ENCODE measurements around the gene TMCC1.
"Not testable (repeated sequence)": the region's sequence is repeated elsewhere in the genome, so short reads cannot be mapped to it uniquely, and the experiment has no call there.

Gene TMCC1

DNA sequence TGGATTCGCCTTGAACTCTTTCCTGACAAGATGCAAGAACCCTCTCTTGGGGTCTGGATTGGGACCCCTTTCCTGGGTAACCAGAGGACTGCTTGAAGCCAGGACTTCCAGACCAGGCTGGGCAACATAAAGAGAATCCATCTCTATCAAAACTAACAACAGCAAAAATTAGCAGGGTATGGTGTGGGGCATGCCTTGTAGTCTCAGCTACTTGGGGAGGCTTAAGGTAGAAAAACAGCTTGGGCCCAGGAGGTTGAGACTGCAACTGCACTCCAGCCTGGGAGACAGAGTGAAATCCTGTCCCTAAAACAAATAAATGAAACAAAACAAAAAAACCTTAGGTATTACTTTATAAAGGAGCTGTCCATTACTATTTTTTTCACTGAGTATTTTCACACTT, 193.9 kb downstream of the TMCC1 start:
- H3K4me3 ChIP-seq: no peak overlapping the region
- no peak overlapping the region for H3K27ac ChIP-seq
- H3K27me3 ChIP-seq: no peaks in the 10 kb centered on the region
- H4K20me1 ChIP-seq: peaks cover 6% of the 10 kb centered on the region; the same call in 1 of the 2 replicates
- no peak overlapping the region for H3K4me2 ChIP-seq
- H3K9me3 ChIP-seq: peaks cover 34% of the 10 kb centered on the region
- TF ChIP-seq Cebpa-rat (IDR thresholded peaks at IDR 0.05): no peak
- no peak overlapping the region for H3K9ac ChIP-seq
- peaks cover 17% of the 10 kb centered on the region for H3K36me3 ChIP-seq
- peaks cover 8% of the 10 kb centered on the region; the same call in 1 of the 2 replicates for H3K4me1 ChIP-seq

- no peak for TF ChIP-seq Cebpa-rat (IDR thresholded peaks at IDR 0.05)
- no peak overlapping the region for H3K4me2 ChIP-seq
- H4K20me1 ChIP-seq: peaks cover 6% of the 10 kb centered on the region; the same call in 1 of the 2 replicates
Observed at GRCh38 chr3:129699199-129699598, 194.3 kb downstream of the TMCC1 start.

DNA sequence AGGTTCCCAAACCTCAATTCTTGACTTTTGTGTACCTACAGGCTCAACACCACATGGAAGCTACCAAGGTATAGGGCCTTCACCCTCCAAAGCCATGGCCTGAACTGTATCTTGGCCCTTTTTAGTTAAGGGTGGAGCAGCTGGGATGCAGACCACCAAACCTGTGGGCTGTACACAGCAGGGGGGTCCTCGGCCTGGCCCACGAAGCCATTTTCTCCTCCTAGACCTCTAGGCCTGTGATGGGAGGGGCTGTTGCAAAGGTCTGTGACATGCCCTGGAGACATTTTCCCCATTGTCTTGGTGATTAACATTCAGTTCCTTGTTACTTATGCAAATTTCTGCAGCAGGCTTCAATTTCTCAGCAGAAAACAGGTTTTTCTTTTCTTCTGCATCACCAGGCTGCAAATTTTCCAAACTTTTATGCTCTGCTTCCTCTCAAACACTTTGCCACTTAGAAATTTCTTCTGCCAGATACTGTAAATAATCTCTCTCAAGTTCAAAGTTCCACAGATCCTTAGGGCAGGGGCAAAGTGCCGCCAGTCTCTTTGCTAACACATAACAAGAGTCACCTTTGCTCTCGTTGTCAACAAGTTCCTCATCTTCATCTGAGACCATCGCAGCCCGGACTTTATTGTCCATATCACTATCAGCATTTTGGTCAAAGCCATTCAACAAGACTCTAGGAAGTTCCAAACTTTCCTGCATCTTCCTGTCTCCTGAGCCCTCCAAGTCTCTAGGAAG, 196.1 kb downstream of the TMCC1 start:
- TF ChIP-seq Cebpa-rat (IDR thresholded peaks at IDR 0.05): no peak
- peaks cover under 1% of the 10 kb centered on the region; the same call in 1 of the 2 replicates for H4K20me1 ChIP-seq
- peaks cover 17% of the 10 kb centered on the region for H3K36me3 ChIP-seq
- no peaks in the 10 kb centered on the region for H3K27me3 ChIP-seq
- H3K4me3 ChIP-seq: no peak overlapping the region; the same call in 1 of the 2 replicates
- H3K4me2 ChIP-seq: no peak overlapping the region
- no peak overlapping the region for H3K9ac ChIP-seq
- H3K9me3 ChIP-seq: peaks cover 38% of the 10 kb centered on the region
- no peaks in the 10 kb centered on the region for H3K4me1 ChIP-seq
- no peak overlapping the region for H3K27ac ChIP-seq

More at GRCh38 chr3:129699199-129699598, 194.3 kb downstream of the TMCC1 start:
- Histone ChIP-seq H3K36me3 (peaks cover 17% of the 10 kb centered on the region), H3K9me3 (peaks cover 38% of the 10 kb centered on the region), H3K4me3 (no peak overlapping the region), H3K4me1 (peaks cover 8% of the 10 kb centered on the region; the same call in 1 of the 2 replicates), H3K9ac (no peak overlapping the region), H3K27ac (no peak overlapping the region), H3K27me3 (no peaks in the 10 kb centered on the region)

- Histone ChIP-seq H3K36me3 (peaks cover 17% of the 10 kb centered on the region), H3K9me3 (peaks cover 38% of the 10 kb centered on the region)
- not testable (repeated sequence) for H3K4me2 ChIP-seq, H3K27me3 ChIP-seq, H3K4me1 ChIP-seq, H3K27ac ChIP-seq, H3K4me3 ChIP-seq, H3K9ac ChIP-seq, H4K20me1 ChIP-seq
Observed at GRCh38 chr3:129696430-129696829, 197.1 kb downstream of the TMCC1 start.

DNA sequence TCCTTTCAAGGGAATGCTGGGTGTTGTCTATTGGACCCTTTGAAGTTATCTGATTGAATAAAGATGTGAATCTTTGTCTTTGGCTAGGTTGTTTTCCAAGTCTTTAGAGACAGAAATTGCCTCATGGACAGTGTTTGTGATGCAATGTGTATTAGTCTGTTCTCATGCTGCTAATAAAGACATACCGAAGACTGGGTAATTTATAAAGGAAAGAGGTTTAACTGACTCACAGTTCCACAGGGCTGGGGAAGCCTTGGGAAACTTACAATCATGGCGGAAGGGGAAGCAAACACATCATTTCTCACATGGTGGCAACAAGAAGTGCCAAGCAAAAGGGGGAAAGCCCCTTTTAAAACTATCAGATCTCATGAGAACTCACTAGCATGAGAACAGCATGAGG, 198.3 kb downstream of the TMCC1 start:
- Histone ChIP-seq H3K4me3 (no peak overlapping the region), H3K27me3 (no peaks in the 10 kb centered on the region), H3K36me3 (peaks cover 17% of the 10 kb centered on the region), H3K4me1 (peaks cover 3% of the 10 kb centered on the region; the same call in 1 of the 2 replicates), H3K9ac (no peak overlapping the region), H3K27ac (no peak overlapping the region), H3K9me3 (peaks cover 38% of the 10 kb centered on the region), H4K20me1 (no peaks in the 10 kb centered on the region), H3K4me2 (no peak overlapping the region)
- TF ChIP-seq Cebpa-rat (IDR thresholded peaks at IDR 0.05): no peak

GRCh38 chr3:129694228-129694627, 199.3 kb downstream of the TMCC1 start:
- Histone ChIP-seq H3K9me3 (peaks cover 38% of the 10 kb centered on the region), H3K27ac (no peak overlapping the region), H3K4me2 (no peak overlapping the region), H3K4me3 (no peak overlapping the region), H3K4me1 (peaks cover 3% of the 10 kb centered on the region; the same call in 1 of the 2 replicates), H3K9ac (no peak overlapping the region), H3K36me3 (peaks cover 17% of the 10 kb centered on the region), H3K27me3 (no peaks in the 10 kb centered on the region), H4K20me1 (no peaks in the 10 kb centered on the region; the same call in 1 of the 2 replicates)
- no peak for TF ChIP-seq Cebpa-rat (IDR thresholded peaks at IDR 0.05)

GRCh38 chr3:129692743-129693142, 200.8 kb downstream of the TMCC1 start:
- Histone ChIP-seq H4K20me1 (peaks cover 7% of the 10 kb centered on the region; the same call in 1 of the 2 replicates), H3K36me3 (peaks cover 14% of the 10 kb centered on the region), H3K27me3 (no peaks in the 10 kb centered on the region), H3K9me3 (peaks cover 32% of the 10 kb centered on the region), H3K27ac (no peak overlapping the region), H3K4me2 (no peak overlapping the region), H3K4me3 (no peak overlapping the region), H3K9ac (no peak overlapping the region), H3K4me1 (peaks cover 3% of the 10 kb centered on the region; the same call in 1 of the 2 replicates)
- no peak for TF ChIP-seq Cebpa-rat (IDR thresholded peaks at IDR 0.05)

DNA sequence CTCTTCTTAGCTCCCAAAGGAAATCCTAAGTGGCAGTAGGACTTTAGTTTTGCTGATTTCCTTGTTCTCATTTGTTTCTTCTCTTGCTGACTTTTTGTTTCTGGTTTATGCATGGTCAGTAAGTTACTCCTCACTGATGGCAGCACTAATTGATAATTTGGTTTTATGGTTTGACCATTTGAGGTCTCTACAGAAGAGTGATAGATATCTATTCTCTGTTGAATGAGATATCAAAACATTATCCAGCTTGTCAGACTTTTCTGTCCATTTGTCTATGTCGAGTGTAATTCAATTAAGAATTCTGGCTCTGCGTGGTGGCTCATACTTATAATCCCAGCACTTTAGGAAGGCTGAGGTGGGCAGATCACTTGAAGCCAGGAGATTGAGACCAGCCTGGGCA, 202.5 kb downstream of the TMCC1 start:
- TF ChIP-seq Cebpa-rat (IDR thresholded peaks at IDR 0.05): no peak
- Histone ChIP-seq H3K27me3 (no peaks in the 10 kb centered on the region), H3K9ac (no peak overlapping the region), H3K9me3 (peaks cover 15% of the 10 kb centered on the region), H3K4me3 (no peak overlapping the region), H3K4me2 (no peak overlapping the region), H3K36me3 (no peaks in the 10 kb centered on the region), H3K4me1 (peaks cover 3% of the 10 kb centered on the region; the same call in 1 of the 2 replicates), H4K20me1 (peaks cover 7% of the 10 kb centered on the region; the same call in 1 of the 2 replicates), H3K27ac (no peak overlapping the region)

DNA sequence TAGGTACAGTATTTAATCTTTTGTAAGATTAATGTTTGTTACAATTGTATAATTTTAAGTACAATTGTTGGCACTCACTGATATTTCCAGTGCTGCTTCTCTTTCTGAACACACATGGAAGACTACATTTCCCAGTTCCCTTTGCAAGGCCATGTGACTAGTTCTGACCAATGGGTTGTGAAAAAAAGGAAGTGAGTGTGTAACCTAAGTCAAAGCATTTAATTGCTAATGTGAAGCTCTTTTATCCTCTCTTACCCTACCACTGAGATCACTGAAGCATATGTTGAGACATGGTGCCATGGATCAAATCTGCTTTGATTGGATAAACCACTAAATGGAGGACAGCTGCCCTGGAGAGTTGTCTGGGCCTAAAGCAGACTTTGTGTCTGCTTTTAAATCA, 203.1 kb downstream of the TMCC1 start:
- peaks cover 3% of the 10 kb centered on the region; the same call in 1 of the 2 replicates for H3K4me1 ChIP-seq
- TF ChIP-seq Cebpa-rat (IDR thresholded peaks at IDR 0.05): no peak
- H4K20me1 ChIP-seq: peaks cover 11% of the 10 kb centered on the region; the same call in 1 of the 2 replicates
- H3K9ac ChIP-seq: no peak overlapping the region
- no peaks in the 10 kb centered on the region for H3K27me3 ChIP-seq
- H3K36me3 ChIP-seq: no peaks in the 10 kb centered on the region
- no peak overlapping the region for H3K4me3 ChIP-seq
- H3K4me2 ChIP-seq: no peak overlapping the region
- H3K27ac ChIP-seq: no peak overlapping the region
- peaks cover 10% of the 10 kb centered on the region for H3K9me3 ChIP-seq

DNA sequence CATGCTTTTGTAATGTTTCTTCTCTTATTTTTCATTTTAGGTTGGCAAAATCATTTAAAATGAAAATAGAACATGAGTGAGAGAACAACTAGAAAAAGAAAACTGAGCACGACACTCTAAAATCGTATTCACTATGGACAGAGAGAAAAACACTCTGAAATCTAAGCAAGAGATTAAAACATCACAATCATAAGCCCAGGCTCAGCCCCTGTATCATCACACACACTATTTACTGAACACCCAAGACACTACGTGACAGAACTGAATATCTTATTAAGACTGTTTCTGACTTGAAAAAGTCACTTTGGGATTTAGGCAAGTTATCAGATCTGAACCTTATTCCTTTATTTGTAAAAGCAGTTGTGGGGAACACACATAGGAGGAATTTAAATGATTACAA, 204.5 kb downstream of the TMCC1 start:
- H3K36me3 ChIP-seq: no peaks in the 10 kb centered on the region
- H3K9ac ChIP-seq: no peak overlapping the region
- peaks cover 3% of the 10 kb centered on the region; the same call in 1 of the 2 replicates for H3K4me1 ChIP-seq
- no peak overlapping the region for H3K4me3 ChIP-seq
- no peaks in the 10 kb centered on the region for H3K9me3 ChIP-seq
- peaks cover 17% of the 10 kb centered on the region; the same call in 1 of the 2 replicates for H4K20me1 ChIP-seq
- H3K4me2 ChIP-seq: no peak overlapping the region
- H3K27me3 ChIP-seq: no peaks in the 10 kb centered on the region
- no peak for TF ChIP-seq Cebpa-rat (IDR thresholded peaks at IDR 0.05)
- no peak overlapping the region for H3K27ac ChIP-seq

Data from BLaER1 (cell line).